HepG2 (cell line): ENCODE data around the gene GDPGP1. TPM values are rescaled to one million over a fixed set of nuclear protein-coding genes. Genes with fewer than 3 reads are reported as not detected.

ENCODE experiments used
- HNRNPUL1 ChIP-seq: fragments of 200-400 bp; formaldehyde crosslinking; IDR thresholded peaks from 2 replicates; pipeline ENCODE4 v1.6.1; 2017; ENCODE audit warnings: low read depth, mild to moderate bottlenecking, low read length, moderate library complexity
- KMT2B ChIP-seq: IDR thresholded peaks from 2 replicates; pipeline ENCODE4 v1.6.1; 2016; ENCODE audit warnings: missing genetic modification reagents, missing compliant biosample characterization
- ZNF460 ChIP-seq: sonication (generic); formaldehyde crosslinking; IDR thresholded peaks from 2 replicates; pipeline ENCODE4 v1.5.1; 2020; ENCODE audit warnings: missing genetic modification reagents, mild to moderate bottlenecking, borderline replicate concordance
- polyA plus RNA-seq, 8 experiments: library from polyadenylated mRNA; depleted of rRNA in 3 of 8; stranded (reverse) in 7 of 8; unstranded in 1 of 8; fragments of >200 nt; fragmentation: Illumina TruSeq in 4 of 8; extraction: Trizol in 4 of 8; gene quantifications; 2 replicates each; pipeline versions ENCODE4 v1.2.1 to v1.2.3, GENCODE V29; 2011 to 2016; ENCODE audit warnings: low read depth in 4 of 8, missing spikeins in 1 of 8, mixed read lengths in 1 of 8; ENCODE audit not compliant: insufficient read depth in 1 of 8
- total RNA-seq, 5 experiments: library from RNA; depleted of rRNA; stranded (reverse); fragments of >200 nt; fragmentation: Illumina TruSeq; extraction: Trizol; gene quantifications; 2 replicates each; pipeline ENCODE4 v1.2.3, GENCODE V29; 2016; ENCODE audit warnings: low read depth in 1 of 5
- TF ChIP-seq, protein P1 (sequence below): sonication (generic); formaldehyde crosslinking; IDR thresholded peaks from 2 replicates; pipeline ENCODE4 v1.9.0; 2021; ENCODE audit warnings: mild to moderate bottlenecking, missing genetic modification reagents
- TF ChIP-seq, protein P2 (sequence below), 2 experiments: fragments of 450-650 bp in 1 of 2; sonication (generic) in 1 of 2; formaldehyde crosslinking in 1 of 2; IDR thresholded peaks; 2 replicates each; pipeline versions ENCODE4 v1.6.1 to v1.8.0; 2016 to 2022; ENCODE audit warnings: antibody characterized with exemption in 1 of 2, mild to moderate bottlenecking in 1 of 2, missing genetic modification reagents in 1 of 2

Gene GDPGP1
- total and polyA plus RNA-seq, 2 of the 13 experiments (the other 11 are each of a cell fraction or from before 2014, with no cell fraction given) = 1.5 to 4.3 TPM

DNA sequence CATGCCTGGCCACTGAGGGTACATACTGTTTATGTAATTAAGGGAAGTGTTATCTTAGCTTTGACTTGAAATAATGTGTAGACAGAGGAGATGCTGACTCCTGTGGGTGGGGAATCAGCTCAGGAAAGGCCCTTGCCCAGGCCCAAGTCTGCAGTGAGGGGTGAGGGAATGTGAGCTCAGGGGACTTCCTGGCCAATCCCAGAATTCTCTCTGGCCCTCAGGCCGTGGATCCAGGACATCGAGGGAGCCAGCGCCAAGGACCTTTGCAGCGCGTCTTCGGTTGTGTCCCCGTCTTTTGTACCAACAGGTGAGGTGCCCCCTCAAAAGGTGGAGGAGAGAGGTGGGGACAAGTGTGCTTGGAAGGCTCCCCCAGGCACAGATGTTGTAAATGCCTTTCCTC is 6.7 kb upstream of the GDPGP1 start (continued):
- TF ChIP-seq, protein P1, sequence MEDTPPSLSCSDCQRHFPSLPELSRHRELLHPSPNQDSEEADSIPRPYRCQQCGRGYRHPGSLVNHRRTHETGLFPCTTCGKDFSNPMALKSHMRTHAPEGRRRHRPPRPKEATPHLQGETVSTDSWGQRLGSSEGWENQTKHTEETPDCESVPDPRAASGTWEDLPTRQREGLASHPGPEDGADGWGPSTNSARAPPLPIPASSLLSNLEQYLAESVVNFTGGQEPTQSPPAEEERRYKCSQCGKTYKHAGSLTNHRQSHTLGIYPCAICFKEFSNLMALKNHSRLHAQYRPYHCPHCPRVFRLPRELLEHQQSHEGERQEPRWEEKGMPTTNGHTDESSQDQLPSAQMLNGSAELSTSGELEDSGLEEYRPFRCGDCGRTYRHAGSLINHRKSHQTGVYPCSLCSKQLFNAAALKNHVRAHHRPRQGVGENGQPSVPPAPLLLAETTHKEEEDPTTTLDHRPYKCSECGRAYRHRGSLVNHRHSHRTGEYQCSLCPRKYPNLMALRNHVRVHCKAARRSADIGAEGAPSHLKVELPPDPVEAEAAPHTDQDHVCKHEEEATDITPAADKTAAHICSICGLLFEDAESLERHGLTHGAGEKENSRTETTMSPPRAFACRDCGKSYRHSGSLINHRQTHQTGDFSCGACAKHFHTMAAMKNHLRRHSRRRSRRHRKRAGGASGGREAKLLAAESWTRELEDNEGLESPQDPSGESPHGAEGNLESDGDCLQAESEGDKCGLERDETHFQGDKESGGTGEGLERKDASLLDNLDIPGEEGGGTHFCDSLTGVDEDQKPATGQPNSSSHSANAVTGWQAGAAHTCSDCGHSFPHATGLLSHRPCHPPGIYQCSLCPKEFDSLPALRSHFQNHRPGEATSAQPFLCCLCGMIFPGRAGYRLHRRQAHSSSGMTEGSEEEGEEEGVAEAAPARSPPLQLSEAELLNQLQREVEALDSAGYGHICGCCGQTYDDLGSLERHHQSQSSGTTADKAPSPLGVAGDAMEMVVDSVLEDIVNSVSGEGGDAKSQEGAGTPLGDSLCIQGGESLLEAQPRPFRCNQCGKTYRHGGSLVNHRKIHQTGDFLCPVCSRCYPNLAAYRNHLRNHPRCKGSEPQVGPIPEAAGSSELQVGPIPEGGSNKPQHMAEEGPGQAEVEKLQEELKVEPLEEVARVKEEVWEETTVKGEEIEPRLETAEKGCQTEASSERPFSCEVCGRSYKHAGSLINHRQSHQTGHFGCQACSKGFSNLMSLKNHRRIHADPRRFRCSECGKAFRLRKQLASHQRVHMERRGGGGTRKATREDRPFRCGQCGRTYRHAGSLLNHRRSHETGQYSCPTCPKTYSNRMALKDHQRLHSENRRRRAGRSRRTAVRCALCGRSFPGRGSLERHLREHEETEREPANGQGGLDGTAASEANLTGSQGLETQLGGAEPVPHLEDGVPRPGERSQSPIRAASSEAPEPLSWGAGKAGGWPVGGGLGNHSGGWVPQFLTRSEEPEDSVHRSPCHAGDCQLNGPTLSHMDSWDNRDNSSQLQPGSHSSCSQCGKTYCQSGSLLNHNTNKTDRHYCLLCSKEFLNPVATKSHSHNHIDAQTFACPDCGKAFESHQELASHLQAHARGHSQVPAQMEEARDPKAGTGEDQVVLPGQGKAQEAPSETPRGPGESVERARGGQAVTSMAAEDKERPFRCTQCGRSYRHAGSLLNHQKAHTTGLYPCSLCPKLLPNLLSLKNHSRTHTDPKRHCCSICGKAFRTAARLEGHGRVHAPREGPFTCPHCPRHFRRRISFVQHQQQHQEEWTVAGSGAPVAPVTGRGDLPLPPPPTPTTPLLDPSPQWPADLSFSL (CRISPR knock-in tag) = no peak
- no peak for TF ChIP-seq HNRNPUL1
- TF ChIP-seq KMT2B = no peak
- no peak for TF ChIP-seq ZNF460 (CRISPR knock-in tag)
- TF ChIP-seq, protein P2, sequence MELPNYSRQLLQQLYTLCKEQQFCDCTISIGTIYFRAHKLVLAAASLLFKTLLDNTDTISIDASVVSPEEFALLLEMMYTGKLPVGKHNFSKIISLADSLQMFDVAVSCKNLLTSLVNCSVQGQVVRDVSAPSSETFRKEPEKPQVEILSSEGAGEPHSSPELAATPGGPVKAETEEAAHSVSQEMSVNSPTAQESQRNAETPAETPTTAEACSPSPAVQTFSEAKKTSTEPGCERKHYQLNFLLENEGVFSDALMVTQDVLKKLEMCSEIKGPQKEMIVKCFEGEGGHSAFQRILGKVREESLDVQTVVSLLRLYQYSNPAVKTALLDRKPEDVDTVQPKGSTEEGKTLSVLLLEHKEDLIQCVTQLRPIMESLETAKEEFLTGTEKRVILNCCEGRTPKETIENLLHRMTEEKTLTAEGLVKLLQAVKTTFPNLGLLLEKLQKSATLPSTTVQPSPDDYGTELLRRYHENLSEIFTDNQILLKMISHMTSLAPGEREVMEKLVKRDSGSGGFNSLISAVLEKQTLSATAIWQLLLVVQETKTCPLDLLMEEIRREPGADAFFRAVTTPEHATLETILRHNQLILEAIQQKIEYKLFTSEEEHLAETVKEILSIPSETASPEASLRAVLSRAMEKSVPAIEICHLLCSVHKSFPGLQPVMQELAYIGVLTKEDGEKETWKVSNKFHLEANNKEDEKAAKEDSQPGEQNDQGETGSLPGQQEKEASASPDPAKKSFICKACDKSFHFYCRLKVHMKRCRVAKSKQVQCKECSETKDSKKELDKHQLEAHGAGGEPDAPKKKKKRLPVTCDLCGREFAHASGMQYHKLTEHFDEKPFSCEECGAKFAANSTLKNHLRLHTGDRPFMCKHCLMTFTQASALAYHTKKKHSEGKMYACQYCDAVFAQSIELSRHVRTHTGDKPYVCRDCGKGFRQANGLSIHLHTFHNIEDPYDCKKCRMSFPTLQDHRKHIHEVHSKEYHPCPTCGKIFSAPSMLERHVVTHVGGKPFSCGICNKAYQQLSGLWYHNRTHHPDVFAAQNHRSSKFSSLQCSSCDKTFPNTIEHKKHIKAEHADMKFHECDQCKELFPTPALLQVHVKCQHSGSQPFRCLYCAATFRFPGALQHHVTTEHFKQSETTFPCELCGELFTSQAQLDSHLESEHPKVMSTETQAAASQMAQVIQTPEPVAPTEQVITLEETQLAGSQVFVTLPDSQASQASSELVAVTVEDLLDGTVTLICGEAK (IDR thresholded peaks at IDR 0.05) = no peak
- TF ChIP-seq, protein P2 (CRISPR knock-in tag; IDR thresholded peaks at IDR 0.05) = no peak
